IPS-NIHi7 (cell line): ENCODE data around the gene MPPED1.

Experiments
- DNase-seq: peaks from one replicate; pipeline ENCODE4 v3.0.0; 2012; ENCODE audit warnings: mixed read lengths; ENCODE audit errors: extremely low spot score

MPPED1 gene

DNA sequence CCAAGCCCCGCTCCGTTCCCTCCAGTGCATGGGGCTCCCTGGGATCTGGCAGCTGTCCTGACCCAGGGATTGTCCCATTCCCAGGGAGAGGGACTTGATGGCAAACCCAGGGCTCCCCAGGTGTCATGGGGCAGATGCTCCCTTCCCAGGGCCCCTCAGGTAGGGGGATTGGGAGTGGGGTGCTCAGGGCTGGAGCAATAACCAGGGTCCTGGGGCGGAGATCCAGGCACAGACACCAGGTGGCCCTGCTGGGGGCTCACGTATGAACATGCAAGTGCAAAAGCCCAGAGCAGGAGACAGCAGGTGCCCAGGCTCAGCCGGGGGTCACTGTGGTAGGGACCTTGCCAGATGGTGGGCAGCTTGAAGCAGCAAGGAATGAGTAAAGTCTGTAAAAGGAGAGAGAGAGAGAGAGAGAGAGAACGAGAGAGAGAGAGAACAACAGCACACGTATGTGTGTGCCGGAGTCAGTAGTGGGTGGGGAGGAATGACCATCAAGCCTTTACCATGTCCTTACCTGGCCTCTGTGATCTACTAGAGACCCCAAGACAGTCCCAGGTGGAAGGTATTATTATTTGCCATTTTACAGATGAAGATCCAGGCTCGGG, 19.3 kb upstream of the MPPED1 start:
- no peak for DNase-seq

GRCh38 chr22:43393132-43393843, 18.5 kb upstream of the MPPED1 start:
- peak; percentile 42 for DNase-seq

DNA sequence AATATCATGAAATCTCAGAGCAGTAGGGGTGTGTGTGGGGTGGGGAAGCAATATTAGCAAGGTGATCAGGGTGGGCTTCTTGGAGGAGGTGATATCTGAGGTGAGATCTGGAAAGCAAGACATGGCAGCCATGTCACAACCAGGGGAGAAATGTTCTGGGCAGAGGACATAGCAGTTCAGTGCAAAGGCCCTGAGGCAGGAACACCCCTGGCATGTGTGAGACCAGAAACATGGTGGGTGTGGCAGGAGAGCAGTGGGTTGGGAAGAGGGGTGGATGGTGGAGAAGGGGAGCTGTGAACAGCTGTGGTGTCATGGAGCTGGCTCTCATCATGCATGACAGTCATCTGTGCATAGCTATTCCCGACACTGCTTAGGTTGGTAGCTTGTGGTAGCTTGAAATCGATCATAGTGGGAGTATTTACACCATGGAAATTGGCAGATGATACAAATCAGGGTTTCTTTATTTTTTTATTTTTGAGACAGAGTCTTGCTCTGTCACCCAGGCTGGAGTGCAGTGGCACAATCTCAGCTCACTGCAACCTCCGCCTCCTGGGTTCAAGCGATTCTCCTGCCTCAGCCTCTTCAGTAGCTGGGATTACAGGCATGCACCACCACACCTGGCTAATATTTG, 17.9 kb upstream of the MPPED1 start:
- DNase-seq, result no peak

DNA sequence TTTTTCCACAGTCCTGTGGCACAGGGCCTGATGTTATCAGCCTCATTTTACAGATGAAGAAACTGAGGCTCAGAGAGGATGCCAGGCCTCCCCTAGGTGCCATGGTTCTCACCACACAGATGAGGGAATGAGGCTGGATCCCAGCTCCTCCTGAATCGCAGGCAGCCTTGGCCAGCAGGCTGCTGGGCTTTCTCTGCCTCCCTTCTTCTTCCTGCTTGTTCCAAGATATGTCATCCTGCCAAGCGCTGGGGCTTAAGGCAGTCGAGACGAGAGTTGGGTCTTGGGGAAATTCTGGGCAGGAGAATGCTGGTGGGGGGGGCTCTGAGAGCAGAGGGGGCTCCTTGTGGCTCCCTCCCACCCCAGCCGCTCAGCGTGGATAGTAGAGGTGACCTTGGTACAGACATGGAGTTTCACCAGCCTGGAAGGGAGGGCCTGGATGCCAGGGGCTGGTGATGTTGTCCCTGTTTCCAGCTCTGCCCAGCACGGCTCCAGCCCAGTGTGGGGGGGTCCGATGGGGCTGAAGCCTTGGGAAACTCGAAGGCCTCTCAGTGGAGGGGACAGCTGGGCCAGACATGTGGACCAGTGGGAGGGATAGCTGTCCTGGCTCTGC, 16.6 kb upstream of the MPPED1 start:
- DNase-seq, result no peak

DNA sequence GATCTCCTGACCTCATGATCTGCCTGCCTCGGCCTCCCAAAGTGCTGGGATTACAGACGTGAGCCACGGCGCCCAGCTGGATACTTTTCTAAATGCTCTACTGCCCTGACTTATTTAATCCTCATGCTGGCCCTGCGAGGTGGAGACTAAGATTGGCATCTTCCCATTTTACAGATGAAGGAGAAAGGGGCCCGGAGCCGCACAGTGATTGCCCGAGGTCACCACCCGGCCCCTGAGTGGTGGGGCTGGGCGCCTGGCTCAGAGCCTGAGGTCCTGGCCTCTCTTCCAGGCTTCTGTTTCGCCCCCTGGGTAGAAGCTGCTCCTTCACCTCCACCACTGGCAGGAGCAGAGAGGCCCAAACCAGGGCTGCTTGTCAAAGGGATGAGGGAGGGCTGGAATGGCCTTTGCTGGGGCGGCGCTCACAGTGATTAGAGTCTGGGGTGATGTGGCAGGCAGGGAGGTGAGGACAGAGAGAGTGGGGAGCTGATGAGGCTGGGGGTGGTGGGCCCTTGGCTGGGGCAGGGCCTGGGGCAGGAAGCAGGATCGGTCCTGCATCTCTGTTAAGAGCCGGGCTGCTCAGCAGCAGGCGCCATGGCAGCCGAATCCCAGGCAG, 15.4 kb upstream of the MPPED1 start:
- no peak for DNase-seq

- no peak for DNase-seq
Observed at GRCh38 chr22:43396934-43397457, 14.8 kb upstream of the MPPED1 start.

- DNase-seq, result no peak
Observed at GRCh38 chr22:43397766-43398165, 14.0 kb upstream of the MPPED1 start.

DNA sequence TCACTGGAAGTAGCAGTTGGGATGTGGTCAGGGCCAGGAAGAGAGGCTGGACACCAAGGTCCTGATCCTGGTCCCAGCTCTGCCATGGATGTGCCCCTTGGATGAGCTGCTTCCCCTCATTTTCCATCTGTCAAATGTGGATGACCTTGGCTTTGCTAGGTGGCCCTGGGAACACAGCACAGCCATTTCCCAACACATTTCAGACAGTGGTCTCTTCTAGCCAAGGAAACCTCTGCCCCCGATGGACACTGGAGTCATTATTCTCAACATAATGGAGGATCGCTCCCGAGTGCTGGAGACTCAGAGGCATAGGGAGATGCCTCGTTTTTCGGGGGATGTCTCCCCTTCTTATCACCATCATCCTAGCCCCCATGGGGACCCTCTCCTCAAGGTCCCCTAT, 13.6 kb upstream of the MPPED1 start:
- no peak for DNase-seq

DNA sequence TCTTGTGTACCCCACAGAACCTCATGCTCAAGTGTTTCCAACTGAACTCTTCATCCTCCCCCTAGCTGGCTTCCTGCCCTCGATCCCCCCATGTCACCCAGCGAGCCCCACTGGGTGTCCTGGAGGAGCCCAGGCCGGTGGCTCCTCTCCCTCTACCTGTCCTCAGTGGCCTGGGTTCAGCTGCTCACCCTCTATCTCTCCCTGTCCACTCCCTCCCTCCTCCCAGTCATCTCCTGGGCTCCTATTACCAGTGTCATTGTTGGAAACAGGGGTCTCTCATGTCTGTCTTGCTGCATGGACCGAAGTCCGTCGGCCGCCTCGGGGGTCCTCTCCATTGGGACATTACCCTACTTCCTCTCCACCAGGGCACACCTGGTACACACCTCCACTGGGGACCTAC, 12.9 kb upstream of the MPPED1 start:
- no peak for DNase-seq

- peak; percentile 61 for DNase-seq
Observed at GRCh38 chr22:43399338-43399979, 12.4 kb upstream of the MPPED1 start.

- DNase-seq, result no peak
Observed at GRCh38 chr22:43399980-43400358, 11.8 kb upstream of the MPPED1 start.

DNA sequence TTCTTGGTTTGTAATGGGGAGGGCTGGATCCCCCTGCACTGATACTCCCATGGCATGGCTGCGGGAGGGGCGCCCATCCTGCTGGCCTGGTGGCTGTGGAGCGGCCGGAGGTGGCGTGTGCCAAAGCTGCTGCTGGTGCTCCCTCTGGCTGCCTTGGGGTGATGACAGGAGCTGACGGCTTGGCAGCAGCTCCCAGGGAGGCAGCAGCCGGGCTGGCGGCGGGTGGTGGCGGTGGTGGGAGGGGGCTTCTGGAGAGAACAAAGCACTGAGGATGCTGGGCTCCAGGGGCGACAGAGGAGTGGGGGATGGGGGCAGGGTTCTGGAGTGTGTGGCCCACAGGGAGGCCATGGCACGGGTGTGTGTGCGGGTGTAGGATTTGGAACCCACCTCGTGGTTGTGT, 11.4 kb upstream of the MPPED1 start:
- no peak for DNase-seq

GRCh38 chr22:43401233-43401632, 10.6 kb upstream of the MPPED1 start:
- no peak for DNase-seq

- DNase-seq, result no peak
Observed at GRCh38 chr22:43401661-43402060, 10.2 kb upstream of the MPPED1 start.

DNA sequence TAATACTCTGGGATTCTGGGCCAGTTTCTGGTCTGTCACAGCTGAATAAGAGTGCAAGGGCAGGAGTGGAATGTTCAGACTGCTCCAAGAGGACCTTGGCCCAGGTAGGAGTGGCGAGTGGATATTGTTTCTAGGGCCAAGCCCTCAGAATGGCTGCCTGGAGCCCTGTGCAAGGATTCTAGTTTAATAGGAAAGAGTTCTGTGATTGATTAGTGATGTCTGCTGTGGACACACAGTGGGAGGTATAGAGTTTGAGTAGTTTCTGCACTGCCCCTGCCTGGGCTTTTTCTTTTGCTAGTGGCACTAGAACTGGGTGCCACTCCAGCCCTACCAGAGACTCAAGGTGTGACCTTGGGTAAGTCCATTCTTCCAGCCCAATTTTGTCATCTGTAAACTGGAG, 9.7 kb upstream of the MPPED1 start:
- no peak for DNase-seq

DNA sequence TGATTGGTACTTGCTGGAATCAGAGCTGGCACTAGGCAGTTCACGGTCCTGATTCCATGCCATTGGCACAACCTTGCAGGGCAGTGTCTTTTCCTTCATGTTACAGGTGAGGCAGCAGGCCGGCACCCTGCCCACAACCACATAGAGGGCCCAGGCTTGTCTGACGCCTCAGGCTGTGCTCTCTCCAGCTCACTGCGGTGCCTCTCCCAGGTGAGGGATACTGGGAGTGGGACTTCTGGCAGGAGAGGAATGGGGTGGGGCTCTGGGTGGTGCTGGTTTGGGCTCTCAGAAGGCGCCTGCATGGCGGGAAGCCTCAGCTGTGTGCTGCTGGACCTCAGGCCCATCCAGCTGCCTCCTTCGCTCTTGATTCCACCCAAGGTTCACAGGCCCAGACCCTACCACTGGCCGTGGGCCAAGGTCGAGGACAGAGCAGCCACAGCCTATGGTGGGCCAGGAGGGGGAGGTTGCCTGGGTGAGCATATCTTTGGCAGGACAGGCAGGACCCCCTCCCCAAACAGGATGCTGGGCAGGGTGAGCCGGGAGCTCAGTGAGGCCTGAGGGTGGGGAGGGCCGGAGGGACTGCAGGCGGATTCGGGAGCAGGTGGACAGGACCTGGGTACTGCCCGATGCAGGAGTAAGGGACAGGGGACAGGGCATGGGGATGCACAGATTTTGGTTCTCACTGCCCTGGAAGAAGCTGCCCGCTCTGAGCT, 7.0 kb upstream of the MPPED1 start:
- no peak for DNase-seq

GRCh38 chr22:43406186-43406790, 5.5 kb upstream of the MPPED1 start:
- no peak for DNase-seq

- no peak for DNase-seq
Observed at GRCh38 chr22:43407591-43407990, 4.2 kb upstream of the MPPED1 start.

GRCh38 chr22:43408009-43408408, 3.8 kb upstream of the MPPED1 start:
- no peak for DNase-seq

DNA sequence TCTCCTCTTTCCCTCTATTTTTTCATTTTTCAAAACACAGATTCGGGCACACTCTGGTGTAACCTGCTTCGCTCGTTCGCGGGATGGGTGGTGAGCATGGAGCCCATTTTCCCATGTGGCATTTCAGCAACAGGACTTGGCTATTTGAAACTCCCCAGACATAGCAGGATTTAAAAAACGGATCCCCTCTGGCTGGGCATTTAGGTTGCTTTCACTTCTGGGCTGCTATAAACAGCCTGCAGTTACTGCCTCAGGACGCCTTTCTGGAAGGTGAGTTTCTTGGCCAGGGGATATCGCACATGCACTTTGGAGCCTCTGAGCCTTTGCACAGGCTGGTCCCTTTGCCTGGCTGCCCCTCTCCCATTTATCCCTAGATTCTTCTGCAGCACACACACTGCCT, 2.8 kb upstream of the MPPED1 start:
- no peak for DNase-seq

- DNase-seq, result no peak
Observed at GRCh38 chr22:43409800-43410199, 2.0 kb upstream of the MPPED1 start.
